ENCODE measurements around the gene SERPINA10.
"Not testable (repeated sequence)": the region's sequence is repeated elsewhere in the genome, so short reads cannot be mapped to it uniquely, and the experiment has no call there.

Gene SERPINA10

DNA sequence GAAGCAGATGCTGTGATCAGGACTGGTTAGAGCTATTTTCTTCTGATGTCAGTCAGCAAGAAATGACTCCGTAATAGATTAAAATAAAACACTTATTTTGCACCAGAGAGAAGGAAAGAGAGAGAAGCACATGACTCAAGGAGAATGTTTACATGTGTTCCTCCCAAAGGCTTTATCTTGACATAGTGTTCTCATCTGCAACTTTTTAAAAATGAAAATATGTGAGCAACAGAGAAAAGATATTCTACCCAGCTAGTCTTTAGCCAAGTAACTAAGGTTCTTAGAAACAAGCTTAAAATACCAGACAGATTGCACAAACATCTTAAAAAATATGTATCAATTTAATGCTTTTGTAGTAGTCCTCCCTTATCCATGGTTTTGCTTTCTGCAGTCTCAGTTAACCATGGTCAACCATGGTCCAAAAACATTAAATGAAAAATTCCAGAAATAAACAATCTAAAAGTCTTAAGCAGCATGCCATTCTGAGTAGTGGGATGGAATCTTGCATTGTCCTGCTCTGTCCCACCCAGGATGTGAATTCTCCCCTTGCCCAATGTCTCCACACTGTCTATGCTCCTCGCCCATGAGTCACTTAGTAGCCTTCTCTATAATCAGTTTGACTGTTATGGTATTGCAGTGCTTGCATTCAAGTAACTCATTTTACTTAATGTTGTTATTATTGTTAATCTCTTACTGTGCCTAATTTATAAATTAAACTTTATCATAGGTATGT lies 9.9 kb downstream of the SERPINA10 start:
- FAIRE-seq = no peak

DNA sequence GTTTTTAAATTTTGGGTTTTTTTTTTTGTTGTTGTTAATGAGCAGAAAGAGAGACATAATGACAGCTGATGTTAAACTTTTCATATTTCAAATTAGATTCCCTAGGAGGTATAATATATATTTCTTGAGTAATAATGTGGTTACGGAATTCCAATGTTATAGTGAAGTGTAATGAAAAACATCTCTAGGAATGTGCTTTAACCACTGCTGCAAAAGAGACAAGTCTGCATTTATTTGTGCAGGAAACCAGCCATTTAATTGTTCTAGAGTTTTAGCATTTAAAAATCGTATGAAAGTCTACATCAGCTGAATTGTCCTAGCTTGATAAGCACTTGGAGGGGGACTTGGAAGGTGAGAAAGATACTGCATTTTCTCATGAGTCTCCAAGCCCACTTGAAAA lies 14.3 kb downstream of the SERPINA10 start:
- no peak for FAIRE-seq

DNA sequence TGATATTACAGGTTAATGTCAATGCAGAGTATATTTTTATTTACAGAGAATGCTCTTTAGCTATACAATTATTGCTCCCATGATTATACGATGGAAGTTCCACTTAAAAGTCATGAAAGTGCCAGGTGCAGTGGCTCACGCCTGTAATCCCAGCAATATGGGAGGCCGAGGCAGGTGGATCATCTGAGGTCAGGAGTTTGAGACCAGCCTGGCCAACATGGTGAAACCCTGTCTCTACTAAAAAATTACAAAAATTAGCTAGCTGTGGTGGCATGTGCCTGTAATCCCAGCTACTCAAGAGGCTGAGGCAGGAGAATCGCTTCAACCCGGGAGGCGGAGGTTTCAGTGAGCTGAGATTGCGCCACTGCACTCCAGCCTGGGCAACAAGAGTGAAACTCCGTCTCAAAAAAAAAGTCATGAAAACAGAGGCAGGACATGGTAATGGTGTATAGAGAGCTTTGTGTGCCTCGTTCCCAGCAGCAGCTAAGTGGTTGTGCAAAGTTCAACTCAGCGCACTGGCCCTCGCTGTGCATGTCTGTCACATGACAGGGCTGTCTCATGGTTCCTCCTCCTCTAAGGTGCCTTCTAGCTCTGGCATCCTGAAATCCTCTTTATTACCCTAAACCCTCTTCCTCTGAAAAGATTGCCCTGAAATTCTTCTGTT lies 16.0 kb downstream of the SERPINA10 start:
- not testable (repeated sequence) for FAIRE-seq

DNA sequence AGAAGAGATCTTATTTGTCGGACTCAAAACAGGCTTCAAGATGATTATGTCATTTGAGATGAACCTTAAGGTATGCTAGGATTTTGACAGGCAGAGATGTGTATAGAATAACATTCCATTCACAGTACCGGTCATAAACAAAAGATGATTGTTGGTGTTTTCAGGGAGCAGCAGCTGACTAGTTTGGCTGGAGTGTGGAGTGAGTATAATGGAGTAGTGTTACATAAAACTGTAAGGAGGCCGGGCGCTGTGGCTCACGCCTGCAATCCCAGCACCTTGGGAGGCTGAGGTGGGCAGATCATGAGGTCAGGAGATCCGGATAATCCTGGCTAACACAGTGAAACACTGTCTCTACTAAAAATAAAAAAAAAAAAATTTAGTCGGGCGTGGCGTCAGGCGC lies 23.9 kb downstream of the SERPINA10 start:
- FAIRE-seq = no peak

DNA sequence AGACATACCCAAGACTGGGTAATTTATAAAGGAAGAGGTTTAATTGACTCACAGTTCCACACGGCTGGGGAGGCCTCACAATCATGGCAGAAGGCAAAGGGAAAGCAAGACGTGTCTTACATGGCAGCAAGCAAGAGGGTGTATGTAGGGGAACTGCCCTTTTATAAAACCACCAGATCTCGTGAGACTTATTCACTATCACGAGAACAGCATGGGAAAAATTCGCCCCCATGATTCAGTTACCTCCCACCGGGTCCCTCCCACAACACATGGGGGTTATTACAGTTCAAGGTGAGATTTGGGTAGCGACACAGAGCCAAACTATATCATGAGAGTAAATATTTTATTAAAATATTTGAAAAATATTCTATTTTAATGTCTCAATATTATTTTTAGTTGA lies 24.5 kb downstream of the SERPINA10 start:
- not testable (repeated sequence) for FAIRE-seq

DNA sequence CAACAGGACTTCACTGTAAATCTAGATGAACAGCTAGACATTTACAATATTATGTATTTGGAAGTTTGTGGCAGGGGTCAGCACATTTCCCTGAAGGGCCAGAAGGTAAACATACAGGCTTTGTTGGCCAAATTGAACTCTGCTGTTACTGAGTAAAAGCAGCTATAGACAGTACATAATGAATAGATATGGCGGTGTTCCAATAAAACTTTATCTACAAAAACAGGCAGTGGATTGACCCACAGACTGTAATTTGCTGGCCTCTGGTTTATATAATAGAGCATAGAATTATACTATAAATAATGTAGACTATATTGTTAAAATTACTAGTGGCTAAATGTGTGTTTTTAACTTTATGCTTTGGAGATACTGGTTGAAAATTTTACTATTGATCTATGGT lies 25.7 kb downstream of the SERPINA10 start:
- FAIRE-seq = no peak

DNA sequence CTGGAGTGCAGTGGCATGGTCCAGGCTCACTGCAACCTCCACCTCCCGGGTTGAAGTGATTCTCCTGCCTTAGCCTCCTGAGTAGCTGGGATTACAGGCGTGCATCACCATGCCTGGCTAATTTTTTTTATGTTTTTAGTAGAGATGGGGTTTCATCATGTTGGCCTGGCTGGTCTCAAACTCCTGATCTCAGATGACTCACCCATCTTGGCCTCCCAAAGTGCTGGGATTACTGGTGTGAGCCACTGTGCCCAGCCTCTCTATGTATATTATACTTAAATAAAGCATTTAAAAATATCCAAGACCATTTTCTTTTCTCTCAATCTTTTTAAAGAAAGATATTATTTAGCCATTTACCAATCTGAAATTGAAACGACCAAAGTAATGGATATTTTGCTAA lies 28.9 kb downstream of the SERPINA10 start:
- FAIRE-seq = not testable (repeated sequence)

DNA sequence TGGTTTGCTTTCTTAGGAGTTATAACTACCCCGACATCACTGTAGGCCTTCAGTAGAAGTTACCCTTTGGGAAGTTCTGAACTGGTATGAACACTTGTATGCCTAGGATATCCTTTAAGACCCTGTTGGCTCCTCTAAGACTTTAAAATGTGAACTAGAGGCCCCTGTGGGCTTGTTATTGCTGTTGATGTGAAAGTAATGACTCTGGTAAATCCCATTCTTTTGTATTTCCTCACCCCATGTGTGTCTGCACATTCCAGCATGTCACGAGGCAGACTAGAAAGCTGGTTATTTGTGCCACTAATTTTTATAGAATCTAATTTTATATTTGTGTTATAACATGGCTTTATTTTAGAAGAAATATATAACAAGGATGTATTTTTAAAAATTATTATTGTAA lies 48.9 kb downstream of the SERPINA10 start:
- FAIRE-seq = no peak

DNA sequence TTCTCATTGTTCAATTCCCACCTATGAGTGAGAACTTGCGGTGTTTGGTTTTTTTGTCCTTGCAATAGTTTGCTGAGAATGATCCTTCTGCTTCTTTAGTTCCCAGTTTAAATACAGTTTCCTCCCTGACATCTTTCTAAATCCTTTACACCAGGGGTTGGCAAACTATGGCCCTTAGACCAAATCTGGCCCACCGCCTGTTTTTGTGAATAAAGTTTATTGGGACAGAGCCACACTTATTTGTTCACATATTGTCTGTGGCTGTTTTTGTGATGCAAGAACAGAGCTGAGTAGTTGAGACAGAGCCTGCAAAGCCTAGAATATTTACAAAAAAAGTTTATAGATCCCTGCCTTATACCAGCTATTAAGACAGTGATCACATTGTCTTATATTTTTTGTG lies 53.7 kb downstream of the SERPINA10 start:
- no peak for FAIRE-seq

DNA sequence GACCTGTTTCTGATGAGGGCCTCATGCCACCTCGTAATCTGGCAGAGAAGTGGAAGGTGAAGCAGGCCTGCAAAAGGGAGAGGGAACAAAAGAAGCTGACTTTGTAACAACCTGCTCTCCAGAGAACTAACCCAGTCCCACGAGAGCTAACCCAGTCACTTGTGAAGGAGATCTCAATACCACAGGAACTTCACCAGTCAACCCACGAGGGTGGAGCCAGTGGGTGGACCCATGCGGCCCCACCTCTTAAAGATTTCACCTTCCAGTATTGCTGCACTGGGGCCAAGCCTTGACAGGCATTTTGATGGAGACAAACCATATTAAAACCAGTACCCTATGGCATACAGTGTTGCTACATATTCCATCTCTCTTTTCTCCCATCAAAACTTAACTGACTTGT lies 55.1 kb downstream of the SERPINA10 start:
- no peak for FAIRE-seq

DNA sequence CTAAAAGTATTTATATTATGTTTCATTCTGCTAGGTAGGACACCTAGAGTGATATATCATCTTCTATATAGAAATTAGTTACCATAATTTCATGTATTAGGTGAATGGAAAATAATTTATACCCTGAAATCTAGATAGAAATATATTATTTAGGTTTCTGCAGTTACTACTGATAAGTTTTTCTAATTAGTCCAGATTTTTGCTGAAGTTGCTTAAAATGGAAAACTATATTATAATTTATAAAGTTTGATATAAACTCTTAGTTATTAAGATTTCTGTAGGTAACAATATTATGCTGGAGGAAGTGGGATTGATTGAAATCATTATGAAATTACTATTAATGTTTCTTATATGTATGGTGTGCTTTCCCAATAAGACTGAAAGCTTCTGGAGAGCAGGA lies 56.0 kb downstream of the SERPINA10 start:
- FAIRE-seq = no peak
